ENCODE results near the gene MYO6. TPM values are rescaled to one million over a fixed set of nuclear protein-coding genes. Genes with fewer than 3 reads are reported as not detected.

Gene MYO6
- total RNA-seq, 1 experiment from 2014 or later = 44.1 TPM

GRCh38 chr6:75830959-75831885 lies 82.2 kb downstream of the MYO6 start:
- Histone ChIP-seq H3K4me1 (ENCODE audit: control insufficient read depth in 1 of 2, insufficient read depth in 2 of 2, low read length in 2 of 2) (peaks cover 0 to 9% of the 10 kb centered on the region in 2 experiments; a peak in 2 of 4 replicates), H3K27me3 (ENCODE audit: insufficient read depth, low read length) (no peaks in the 10 kb centered on the region), H2AFZ (ENCODE audit: low read depth, low read length, poor library complexity, severe bottlenecking) (no peak overlapping the region), H3K36me3 (ENCODE audit: control insufficient read depth in 1 of 2, insufficient read depth in 2 of 2, low read length in 2 of 2) (peaks cover 0 to 8% of the 10 kb centered on the region in 2 experiments; a peak in 1 of 4 replicates), H3K9me2 (ENCODE audit: insufficient read depth) (no peaks in the 10 kb centered on the region), H4K20me1 (ENCODE audit: insufficient read depth) (no peaks in the 10 kb centered on the region), H3K4me2 (ENCODE audit: low read length) (peak overlapping the region; percentile 23; the same call in 1 of the 2 replicates), H3K27ac (ENCODE audit: low read depth, low read length) (no peak overlapping the region), H3K4me3 (replicated peaks in 1 of 2; ENCODE audit: low read depth in 1 of 2, low read length in 2 of 2) (no peak overlapping the region), H3K9me3 (ENCODE audit: control insufficient read depth in 1 of 2, insufficient read depth in 1 of 2, low read depth in 1 of 2, low read length in 2 of 2) (no peaks in the 10 kb centered on the region), H3K79me2 (ENCODE audit: insufficient read depth, low read length) (no peaks in the 10 kb centered on the region), H3K9ac (ENCODE audit: low read length) (no peak overlapping the region)
- no TSS peak for BruUV-seq (replicated peaks)
- no peak for TF ChIP-seq SIN3A (IDR thresholded peaks at IDR 0.05; ENCODE audit: low read depth)
- no peak for TF ChIP-seq ATF3 (IDR thresholded peaks at IDR 0.05)
- DNase-seq (ENCODE audit: low read depth, low spot score) (no peak), ATAC-seq (no peak)
- RAD21 ChIA-PET (ENCODE audit: low non-redundant PET in 1 of 2, low total read pairs in 2 of 2, uncharacterized antibody in 2 of 2, unreplicated experiment in 2 of 2) = no interaction called here
- POLR2A ChIA-PET = no interaction called here
- intact Hi-C loops (cut with micrococcal nuclease) = no loop called here
- CTCF ChIA-PET = no interaction called here

- Histone ChIP-seq H3K9ac (ENCODE audit: low read length) (no peak overlapping the region), H3K9me2 (ENCODE audit: insufficient read depth) (no peaks in the 10 kb centered on the region), H4K20me1 (ENCODE audit: insufficient read depth) (no peaks in the 10 kb centered on the region), H3K4me2 (ENCODE audit: low read length) (no peak overlapping the region), H3K36me3 (ENCODE audit: control insufficient read depth in 1 of 2, insufficient read depth in 2 of 2, low read length in 2 of 2) (peaks cover 0 to 8% of the 10 kb centered on the region in 2 experiments; a peak in 1 of 4 replicates), H2AFZ (ENCODE audit: low read depth, low read length, poor library complexity, severe bottlenecking) (no peak overlapping the region), H3K79me2 (ENCODE audit: insufficient read depth, low read length) (no peaks in the 10 kb centered on the region), H3K4me1 (ENCODE audit: control insufficient read depth in 1 of 2, insufficient read depth in 2 of 2, low read length in 2 of 2) (peaks cover 0 to 9% of the 10 kb centered on the region in 2 experiments; a peak in 2 of 4 replicates), H3K27me3 (ENCODE audit: insufficient read depth, low read length) (no peaks in the 10 kb centered on the region), H3K4me3 (replicated peaks in 1 of 2; ENCODE audit: low read depth in 1 of 2, low read length in 2 of 2) (no peak overlapping the region), H3K9me3 (ENCODE audit: control insufficient read depth in 1 of 2, insufficient read depth in 1 of 2, low read depth in 1 of 2, low read length in 2 of 2) (no peaks in the 10 kb centered on the region), H3K27ac (ENCODE audit: low read depth, low read length) (no peak overlapping the region)
- ChIA-PET RAD21 (ENCODE audit: low non-redundant PET in 1 of 2, low total read pairs in 2 of 2, uncharacterized antibody in 2 of 2, unreplicated experiment in 2 of 2) (no interaction called here), CTCF (no interaction called here), POLR2A (no interaction called here)
- ATAC-seq (no peak), DNase-seq (ENCODE audit: low read depth, low spot score) (no peak)
- no TSS peak for BruUV-seq (replicated peaks)
- intact Hi-C loops (cut with micrococcal nuclease) = no loop called here
- TF ChIP-seq YY1 (IDR thresholded peaks at IDR 0.05; ENCODE audit: extremely low read depth, insufficient replicate concordance, low read depth, low read length) (no peak), SRF (IDR thresholded peaks at IDR 0.05; ENCODE audit: low read depth) (no peak), POLR2AphosphoS5 (IDR thresholded peaks at IDR 0.05; ENCODE audit: low read depth, low read length) (no peak), ZFX (IDR thresholded peaks at IDR 0.05) (no peak), POLR2A (IDR thresholded peaks at IDR 0.05; ENCODE audit: borderline replicate concordance, extremely low read depth, insufficient read depth, insufficient read length) (no peak), FOSL1 (IDR thresholded peaks at IDR 0.05; ENCODE audit: low read depth) (no peak), REST (IDR thresholded peaks at IDR 0.05; ENCODE audit: low read depth) (no peak), EZH2 (IDR thresholded peaks at IDR 0.05) (no peak), ATF3 (IDR thresholded peaks at IDR 0.05) (no peak), ZBTB33 (IDR thresholded peaks at IDR 0.05; ENCODE audit: extremely low read depth, insufficient replicate concordance, low read length) (no peak), RAD21 (IDR thresholded peaks at IDR 0.05; ENCODE audit: low read depth) (no peak), JUND (IDR thresholded peaks at IDR 0.05) (no peak), SP1 (IDR thresholded peaks at IDR 0.05; ENCODE audit: low read depth) (no peak)
Measured at GRCh38 chr6:75834447-75834846, 85.4 kb downstream of the MYO6 start.

Data from HCT116 (cell line).